IPS DF 6.9 (cell line): ENCODE data around the gene PNMA8C.

Experiments used
- DNase-seq: peaks from one replicate; pipeline ENCODE4 v3.0.0-alpha.2; 2013; ENCODE audit warnings: low read depth, low spot score
- H3K27ac ChIP-seq: one replicate; pipeline ENCODE4 v1.5.1; 2013; ENCODE audit warnings: low read length, control low read depth
- H3K27me3 ChIP-seq: 2 replicates; pipeline ENCODE4 v1.6.1; 2013; ENCODE audit warnings: mild to moderate bottlenecking, low read length; ENCODE audit not compliant: control insufficient read depth, insufficient read depth
- H3K36me3 ChIP-seq: 2 replicates; pipeline ENCODE4 v1.6.1; 2013; ENCODE audit warnings: low read length; ENCODE audit not compliant: control insufficient read depth, insufficient read depth
- H3K4me1 ChIP-seq: 2 replicates; pipeline ENCODE4 v1.6.1; 2013; ENCODE audit warnings: low read length; ENCODE audit not compliant: control insufficient read depth, insufficient read depth
- H3K4me3 ChIP-seq: 2 replicates; pipeline ENCODE4 v1.5.1; 2013; ENCODE audit warnings: mild to moderate bottlenecking, low read length
- H3K9me3 ChIP-seq: 2 replicates; pipeline ENCODE4 v1.6.1; 2013; ENCODE audit warnings: low read length, inconsistent platforms; ENCODE audit not compliant: control insufficient read depth, insufficient read depth
- WGBS: extraction: QIAGEN DNeasy Blood & Tissue Kit; methylation state at CpG from one replicate; pipeline ENCODE4 v1.1.7; 2013; ENCODE audit warnings: mixed read lengths, missing lambda C conversion rate; ENCODE audit not compliant: insufficient read length, insufficient coverage; 5-methylcytosine and 5-hydroxymethylcytosine counted together

The PNMA8C gene

GRCh38 chr19:46412650-46413261 lies 16.0 kb downstream of the PNMA8C start:
- peak overlapping the region; percentile 65; the same call in 1 of the 2 replicates for H3K4me3 ChIP-seq
- no peaks in the 10 kb centered on the region for H3K9me3 ChIP-seq
- no peaks in the 10 kb centered on the region for H3K36me3 ChIP-seq
- WGBS: no CpG with 5 or more reads among the region's 29 CpGs
- peaks cover 6% of the 10 kb centered on the region for H3K4me1 ChIP-seq
- H3K27ac ChIP-seq: no peak overlapping the region
- no peaks in the 10 kb centered on the region for H3K27me3 ChIP-seq
- no peak for DNase-seq

- no peak for DNase-seq
- peaks cover 6% of the 10 kb centered on the region for H3K4me1 ChIP-seq
- no peaks in the 10 kb centered on the region for H3K36me3 ChIP-seq
- no CpG with 5 or more reads among the region's 54 CpGs for WGBS
- no peaks in the 10 kb centered on the region for H3K27me3 ChIP-seq
- H3K9me3 ChIP-seq: no peaks in the 10 kb centered on the region
- H3K4me3 ChIP-seq: peak overlapping the region; percentile 65; the same call in 1 of the 2 replicates
- H3K27ac ChIP-seq: no peak overlapping the region
Observed at GRCh38 chr19:46411925-46412649, 16.6 kb downstream of the PNMA8C start.

DNA sequence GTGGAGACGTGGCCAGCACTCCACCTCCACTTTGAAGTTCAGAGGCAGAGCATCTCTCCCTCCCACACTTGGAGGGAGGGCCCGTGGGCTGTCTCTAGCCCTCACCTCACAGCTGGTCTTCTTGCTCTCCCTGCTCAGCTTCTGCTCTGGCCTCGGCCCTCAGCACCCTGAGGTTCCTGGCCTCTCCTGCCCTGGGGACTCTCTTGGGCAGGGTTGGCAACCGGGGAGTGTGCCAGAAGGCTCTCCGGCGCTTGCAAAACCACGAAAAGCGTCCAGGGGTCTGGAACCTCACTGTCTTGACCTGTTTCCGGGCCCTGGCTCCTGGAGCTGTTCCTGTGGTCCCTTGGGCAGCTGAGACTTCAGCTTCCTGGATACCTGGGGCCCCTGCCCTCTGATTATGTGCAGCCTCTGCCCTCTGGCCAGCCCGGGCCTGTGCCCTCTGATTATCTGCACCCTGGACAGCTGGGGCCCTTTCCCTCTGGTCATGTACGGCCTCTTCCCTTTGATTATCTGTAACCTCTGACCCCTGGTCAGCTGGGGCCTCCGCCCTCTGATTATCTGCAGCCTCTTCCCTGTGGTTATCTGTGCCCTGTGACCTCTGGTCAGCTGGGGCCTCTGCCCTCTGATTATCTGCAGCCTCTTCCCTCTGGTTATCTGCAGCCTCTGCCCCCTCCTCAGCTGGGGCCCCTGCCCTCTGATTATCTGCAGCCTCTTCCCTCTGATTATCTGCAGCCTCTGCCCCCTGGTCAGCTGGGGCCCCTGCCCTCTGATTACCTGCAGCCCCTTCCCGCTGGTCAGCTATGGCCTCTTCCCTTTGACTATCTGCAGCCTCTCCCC lies 17.4 kb downstream of the PNMA8C start:
- Histone ChIP-seq H3K36me3 (no peaks in the 10 kb centered on the region), H3K27me3 (no peaks in the 10 kb centered on the region), H3K27ac (no peak overlapping the region), H3K4me3 (peak overlapping the region; percentile 65; the same call in 1 of the 2 replicates), H3K9me3 (no peaks in the 10 kb centered on the region), H3K4me1 (peaks cover 6% of the 10 kb centered on the region)
- DNase-seq: no peak
- WGBS: no CpG with 5 or more reads among the region's 13 CpGs

GRCh38 chr19:46410205-46411087 lies 18.3 kb downstream of the PNMA8C start:
- no CpG with 5 or more reads among the region's 13 CpGs for WGBS
- Histone ChIP-seq H3K4me3 (no peak overlapping the region), H3K27ac (no peak overlapping the region), H3K9me3 (no peaks in the 10 kb centered on the region), H3K36me3 (no peaks in the 10 kb centered on the region), H3K27me3 (no peaks in the 10 kb centered on the region), H3K4me1 (peaks cover 6% of the 10 kb centered on the region)
- no peak for DNase-seq

GRCh38 chr19:46409191-46409590 lies 19.5 kb downstream of the PNMA8C start:
- Histone ChIP-seq H3K27me3 (no peaks in the 10 kb centered on the region), H3K4me3 (no peak overlapping the region), H3K36me3 (no peaks in the 10 kb centered on the region), H3K9me3 (no peaks in the 10 kb centered on the region), H3K27ac (no peak overlapping the region), H3K4me1 (peaks cover 6% of the 10 kb centered on the region)
- no CpG with 5 or more reads among the region's 3 CpGs for WGBS
- DNase-seq: no peak

DNA sequence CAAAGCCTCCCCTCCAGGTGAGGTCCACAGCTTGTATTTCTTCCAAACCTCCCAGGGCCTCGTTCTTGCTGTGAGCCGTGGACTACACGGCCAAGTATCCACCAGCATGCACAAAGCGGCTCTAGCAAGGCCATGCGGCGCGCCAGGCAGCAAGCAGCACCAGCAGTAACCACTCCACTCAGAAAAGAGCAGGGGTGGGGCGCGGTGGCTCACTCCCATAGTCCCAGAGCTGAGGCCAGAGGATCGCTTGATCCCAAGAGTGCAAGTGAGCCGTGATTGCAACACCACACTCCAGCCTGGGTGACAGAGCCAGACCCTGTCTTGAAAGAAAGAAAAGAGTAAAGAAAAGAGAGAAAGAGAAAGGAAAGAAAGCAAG lies 20.1 kb downstream of the PNMA8C start:
- H3K27ac ChIP-seq: no peak overlapping the region
- no peaks in the 10 kb centered on the region for H3K27me3 ChIP-seq
- no peak for DNase-seq
- H3K4me1 ChIP-seq: peaks cover 5% of the 10 kb centered on the region
- no peaks in the 10 kb centered on the region for H3K36me3 ChIP-seq
- H3K4me3 ChIP-seq: peak overlapping the region; percentile 20; the same call in 1 of the 2 replicates
- no CpG with 5 or more reads among the region's 11 CpGs for WGBS
- H3K9me3 ChIP-seq: no peaks in the 10 kb centered on the region

- no peaks in the 10 kb centered on the region for H3K27me3 ChIP-seq
- H3K9me3 ChIP-seq: no peaks in the 10 kb centered on the region
- H3K27ac ChIP-seq: no peak overlapping the region
- DNase-seq: no peak
- no peaks in the 10 kb centered on the region for H3K36me3 ChIP-seq
- H3K4me3 ChIP-seq: peak overlapping the region; percentile 20; the same call in 1 of the 2 replicates
- no CpG with 5 or more reads among the region's 23 CpGs for WGBS
- H3K4me1 ChIP-seq: peaks cover 5% of the 10 kb centered on the region
Observed at GRCh38 chr19:46407856-46408663, 20.7 kb downstream of the PNMA8C start.

DNA sequence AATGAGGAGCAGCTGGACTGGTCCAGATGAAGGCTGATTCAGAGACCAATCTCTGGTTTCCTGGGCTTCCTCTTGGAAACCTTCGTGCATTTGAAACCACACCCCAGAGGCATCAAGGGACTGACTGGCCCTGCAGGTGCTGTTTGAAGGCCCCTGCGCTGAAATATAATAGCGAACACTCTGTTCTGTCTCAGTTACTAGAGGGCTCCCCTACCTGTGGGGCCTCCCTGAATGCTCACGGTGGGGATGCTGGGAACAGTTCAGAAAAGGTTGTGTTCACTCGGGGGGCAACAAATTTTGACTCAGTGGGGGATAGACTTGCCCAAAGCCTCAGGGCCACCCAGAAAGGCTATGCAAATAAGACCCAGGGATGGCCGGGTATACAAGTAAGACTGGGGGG lies 21.8 kb downstream of the PNMA8C start:
- Histone ChIP-seq H3K27ac (no peak overlapping the region), H3K9me3 (no peaks in the 10 kb centered on the region), H3K27me3 (no peaks in the 10 kb centered on the region), H3K4me1 (peaks cover 6% of the 10 kb centered on the region), H3K4me3 (no peak overlapping the region), H3K36me3 (no peaks in the 10 kb centered on the region)
- WGBS: no CpG with 5 or more reads among the region's 6 CpGs
- no peak for DNase-seq

DNA sequence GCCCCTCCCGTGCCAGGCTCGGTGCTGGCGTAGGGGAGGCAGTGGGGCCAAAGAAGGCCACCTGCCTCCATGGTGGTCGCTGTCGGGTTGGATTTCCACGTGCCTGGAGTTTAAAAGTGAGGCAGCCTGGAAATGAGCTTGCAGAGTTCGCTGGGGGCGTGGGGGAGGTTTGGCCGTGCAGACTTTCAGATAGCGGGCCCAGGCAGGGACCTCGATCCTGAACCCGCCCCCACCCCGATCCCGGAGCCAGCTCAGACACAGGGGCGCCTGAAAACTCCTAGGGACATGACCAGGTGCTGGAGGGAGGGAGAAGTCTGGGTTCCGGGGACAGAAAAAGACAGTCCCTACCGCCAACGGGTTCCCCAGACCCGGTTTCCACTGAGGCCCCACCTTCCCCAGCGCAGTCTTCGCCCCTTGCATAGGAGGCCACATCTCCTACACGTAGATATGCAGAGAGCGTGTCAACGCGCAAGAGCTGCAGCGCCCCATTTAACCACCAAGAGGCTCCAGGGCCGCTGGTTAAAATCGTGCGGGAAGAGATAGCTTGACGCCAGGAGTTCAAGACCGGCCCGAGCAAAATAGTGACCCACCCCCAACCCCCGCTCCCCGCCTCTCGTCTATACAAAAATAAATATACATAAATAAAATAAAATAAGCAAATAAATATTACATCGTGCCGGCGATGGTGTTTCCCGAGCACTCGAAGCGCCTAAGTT lies 23.8 kb downstream of the PNMA8C start:
- H3K4me3 ChIP-seq: peak overlapping the region; percentile 5; the same call in 1 of the 2 replicates
- peaks cover 6% of the 10 kb centered on the region for H3K4me1 ChIP-seq
- WGBS: no CpG with 5 or more reads among the region's 41 CpGs
- no peaks in the 10 kb centered on the region for H3K36me3 ChIP-seq
- H3K27ac ChIP-seq: no peak overlapping the region
- H3K27me3 ChIP-seq: no peaks in the 10 kb centered on the region
- no peaks in the 10 kb centered on the region for H3K9me3 ChIP-seq
- no peak for DNase-seq
